ENCODE measurements around the gene RIC1. TPM values are rescaled to one million over a fixed set of nuclear protein-coding genes. Genes with fewer than 3 reads are reported as not detected.

Gene RIC1
- total RNA-seq, 6 donors from 2014 or later, result 21.5 to 62.9 (median 31.0) TPM

- no peak for DNase-seq
- 89 to 90% methylated on average over 2 of the region's 2 CpGs for WGBS, 2 donors
- Histone ChIP-seq H3K27ac (no peak overlapping the region), H3K36me3 (no peaks in the 10 kb centered on the region), H3K27me3 (no peaks in the 10 kb centered on the region), H3K9me3 (no peaks in the 10 kb centered on the region), H3K4me1 (peaks cover 0 to 10% (median 2%) of the 10 kb centered on the region in 4 donors), H3K4me3 (no peak overlapping the region)
- no peak for ATAC-seq (ENCODE audit: low FRiP score in 2 of 2)
- no peak for TF ChIP-seq EP300 (IDR thresholded peaks at IDR 0.05)
Measured at GRCh38 chr9:5642170-5642569, 13.3 kb downstream of the RIC1 start.

DNA sequence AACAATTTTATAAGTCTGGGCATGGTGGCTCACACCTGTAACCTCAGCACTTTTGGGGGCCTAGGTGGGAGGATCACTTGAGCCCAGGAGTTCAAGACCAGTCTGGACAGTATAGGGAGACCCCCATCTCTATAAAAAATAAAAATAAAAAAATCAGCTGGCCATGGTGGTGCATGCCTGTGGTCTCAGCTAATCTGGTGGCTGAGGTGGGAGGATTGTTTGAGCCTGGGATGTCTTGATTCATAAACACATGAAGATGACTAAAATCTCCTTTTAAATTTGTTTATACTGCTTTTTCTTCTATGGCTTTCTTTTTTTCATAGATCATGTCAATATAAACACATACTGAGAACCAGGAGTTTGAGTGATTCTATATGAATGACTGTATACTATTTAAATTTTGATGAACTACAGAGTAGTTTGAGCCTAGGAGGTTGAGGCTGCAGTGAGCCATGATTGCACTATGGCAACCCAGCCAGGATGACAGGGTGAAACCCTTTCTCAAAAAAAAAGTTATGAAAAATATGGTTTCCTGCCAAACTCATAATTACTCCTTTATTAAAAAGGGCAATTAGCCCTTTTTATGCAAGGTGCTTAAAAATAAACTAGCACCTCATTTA is 14.2 kb downstream of the RIC1 start:
- no peaks in the 10 kb centered on the region for H3K36me3 ChIP-seq
- ATAC-seq (ENCODE audit: low FRiP score in 2 of 2), result no peak
- no peaks in the 10 kb centered on the region for H3K9me3 ChIP-seq
- H3K4me3 ChIP-seq, result no peak overlapping the region
- DNase-seq, result no peak
- no peak overlapping the region for H3K27ac ChIP-seq
- TF ChIP-seq, protein P1, sequence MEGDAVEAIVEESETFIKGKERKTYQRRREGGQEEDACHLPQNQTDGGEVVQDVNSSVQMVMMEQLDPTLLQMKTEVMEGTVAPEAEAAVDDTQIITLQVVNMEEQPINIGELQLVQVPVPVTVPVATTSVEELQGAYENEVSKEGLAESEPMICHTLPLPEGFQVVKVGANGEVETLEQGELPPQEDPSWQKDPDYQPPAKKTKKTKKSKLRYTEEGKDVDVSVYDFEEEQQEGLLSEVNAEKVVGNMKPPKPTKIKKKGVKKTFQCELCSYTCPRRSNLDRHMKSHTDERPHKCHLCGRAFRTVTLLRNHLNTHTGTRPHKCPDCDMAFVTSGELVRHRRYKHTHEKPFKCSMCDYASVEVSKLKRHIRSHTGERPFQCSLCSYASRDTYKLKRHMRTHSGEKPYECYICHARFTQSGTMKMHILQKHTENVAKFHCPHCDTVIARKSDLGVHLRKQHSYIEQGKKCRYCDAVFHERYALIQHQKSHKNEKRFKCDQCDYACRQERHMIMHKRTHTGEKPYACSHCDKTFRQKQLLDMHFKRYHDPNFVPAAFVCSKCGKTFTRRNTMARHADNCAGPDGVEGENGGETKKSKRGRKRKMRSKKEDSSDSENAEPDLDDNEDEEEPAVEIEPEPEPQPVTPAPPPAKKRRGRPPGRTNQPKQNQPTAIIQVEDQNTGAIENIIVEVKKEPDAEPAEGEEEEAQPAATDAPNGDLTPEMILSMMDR (IDR thresholded peaks at IDR 0.05), result no peak
- TF ChIP-seq EP300 (IDR thresholded peaks at IDR 0.05), result no peak
- no peak for TF ChIP-seq POLR2AphosphoS5 (IDR thresholded peaks at IDR 0.05)
- TF ChIP-seq POLR2A (IDR thresholded peaks at IDR 0.05), result no peak
- H3K4me1 ChIP-seq, result peaks cover 0 to 10% (median 2%) of the 10 kb centered on the region in 4 donors
- no peaks in the 10 kb centered on the region for H3K27me3 ChIP-seq

- Histone ChIP-seq H3K4me3 (no peak overlapping the region), H3K9me3 (peaks cover 0 to 5% (median under 1%) of the 10 kb centered on the region in 4 donors), H3K36me3 (no peaks in the 10 kb centered on the region), H3K27ac (no peak overlapping the region), H3K27me3 (no peaks in the 10 kb centered on the region), H3K4me1 (peaks cover 0 to 10% (median 2%) of the 10 kb centered on the region in 4 donors)
- 84 to 86% methylated on average over 1 of the region's 1 CpG for WGBS, 2 donors
- no peak for ATAC-seq (ENCODE audit: low FRiP score in 2 of 2)
- DNase-seq, result no peak
- no peak for TF ChIP-seq POLR2AphosphoS5 (IDR thresholded peaks at IDR 0.05)
- TF ChIP-seq, protein P1 (IDR thresholded peaks at IDR 0.05), result no peak
- no peak for TF ChIP-seq POLR2A (IDR thresholded peaks at IDR 0.05)
- no peak for TF ChIP-seq EP300 (IDR thresholded peaks at IDR 0.05)
Measured at GRCh38 chr9:5644501-5644900, 15.6 kb downstream of the RIC1 start.

DNA sequence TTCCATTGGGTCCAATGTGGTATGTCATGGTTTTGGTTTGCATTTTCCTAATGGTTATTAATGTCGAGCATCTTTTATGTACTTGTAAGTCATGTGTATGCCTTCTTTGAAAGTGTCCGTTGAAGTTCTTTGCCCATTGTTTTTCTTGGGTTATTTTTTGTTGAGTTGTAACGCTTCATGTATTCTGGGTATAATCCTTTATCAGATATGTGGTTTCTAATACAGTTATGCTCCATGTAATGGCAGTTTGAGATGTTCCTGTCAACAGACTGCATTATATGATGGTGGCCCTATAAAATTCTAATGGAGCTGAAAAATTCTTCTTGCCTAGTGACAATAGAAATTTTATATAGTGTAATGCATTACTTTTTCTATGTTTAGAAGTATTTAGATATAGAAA is 17.2 kb downstream of the RIC1 start:
- peaks cover 0 to 5% (median 1%) of the 10 kb centered on the region in 4 donors for H3K9me3 ChIP-seq
- no peak overlapping the region for H3K4me3 ChIP-seq
- WGBS, 2 donors, result 91 to 94% methylated on average over 3 of the region's 3 CpGs
- TF ChIP-seq POLR2AphosphoS5 (IDR thresholded peaks at IDR 0.05) (no peak), POLR2A (IDR thresholded peaks at IDR 0.05) (no peak), EP300 (IDR thresholded peaks at IDR 0.05) (no peak)
- TF ChIP-seq, protein P1 (IDR thresholded peaks at IDR 0.05), result no peak
- no peaks in the 10 kb centered on the region for H3K36me3 ChIP-seq
- H3K4me1 ChIP-seq, result peaks cover 0 to 10% (median 2%) of the 10 kb centered on the region in 4 donors
- no peak for ATAC-seq (ENCODE audit: low FRiP score in 2 of 2)
- no peaks in the 10 kb centered on the region for H3K27me3 ChIP-seq
- no peak for DNase-seq
- H3K27ac ChIP-seq, result no peak overlapping the region

- no peaks in the 10 kb centered on the region for H3K36me3 ChIP-seq
- WGBS, 2 donors, result 93 to 95% methylated on average over 2 of the region's 2 CpGs
- peaks cover 0 to 3% (median 0%) of the 10 kb centered on the region in 4 donors for H3K4me1 ChIP-seq
- no peak overlapping the region for H3K4me3 ChIP-seq
- DNase-seq (no peak), ATAC-seq (ENCODE audit: low FRiP score in 2 of 2) (peak in 1 of 2 donors; percentile 40)
- no peak overlapping the region for H3K27ac ChIP-seq
- H3K27me3 ChIP-seq, result no peaks in the 10 kb centered on the region
- TF ChIP-seq POLR2A (IDR thresholded peaks at IDR 0.05) (no peak), POLR2AphosphoS5 (IDR thresholded peaks at IDR 0.05) (no peak), EP300 (IDR thresholded peaks at IDR 0.05) (no peak)
- TF ChIP-seq, protein P1 (IDR thresholded peaks at IDR 0.05), result no peak
- H3K9me3 ChIP-seq, result peaks cover 0 to 21% (median 11%) of the 10 kb centered on the region in 4 donors
Measured at GRCh38 chr9:5650356-5651105, 21.6 kb downstream of the RIC1 start.

Data from upper lobe of left lung (tissue), 6 donors.